GM12878 (cell line): ENCODE results near the gene PRLH. TPM values are rescaled to one million over a fixed set of nuclear protein-coding genes. Genes with fewer than 3 reads are reported as not detected.
A peak's percentile ranks its signal among the peaks of the same experiment; 100 is the strongest.

ENCODE experiments used
- ATAC-seq: fragments of 200-7000 bp; cut with Tn5 transposase; 3 replicates; pipeline ENCODE4 v1.9.1; 2020; ENCODE audit warnings: mild to moderate bottlenecking, moderate library complexity
- BruUV-seq: library from RNA; stranded (reverse); fragments of 400-500 nt; replicated peaks from 2 replicates; lab custom pipeline; 2021; lab: Mats Ljungman, UMichigan
- CTCF ChIA-PET: fragments of 300-600 bp; sonication (Branson Sonifier 250); formaldehyde crosslinking; extraction: SDS; loops from one replicate; lab custom pipeline; 2021; ENCODE audit warnings: inconsistent platforms; lab: Yijun Ruan, JAX
- POLR2A ChIA-PET: fragments of 350-600 bp; formaldehyde crosslinking; extraction: SDS; loops from one replicate; lab custom pipeline; 2021; ENCODE audit warnings: inconsistent platforms; lab: Charles Lee
- RAD21 ChIA-PET: fragments of 300-600 bp; sonication (Branson Sonifier 250); formaldehyde crosslinking; loops from one replicate; lab custom pipeline; 2023; ENCODE audit warnings: antibody characterized with exemption; ENCODE audit not compliant: unreplicated experiment; lab: Charles Lee
- SMC1A ChIA-PET: fragments of 300-600 bp; sonication (Branson Sonifier 250); formaldehyde crosslinking; loops from one replicate; lab custom pipeline; 2023; ENCODE audit not compliant: unreplicated experiment, uncharacterized antibody; lab: Charles Lee
- DNase-seq: peaks from one replicate; pipeline ENCODE4 v3.0.0-alpha.2; 2011; ENCODE audit warnings: low read depth, low spot score
- FAIRE-seq: peaks from 3 replicates; lab custom pipeline; 2011; peaks lifted over from hg19 to GRCh38; lab: Jason Lieb, UNC
- H2AFZ ChIP-seq: 2 replicates; pipeline ENCODE4 v1.6.0; 2011; ENCODE audit warnings: low read depth, low read length, control low read depth; ENCODE audit not compliant: control insufficient read depth
- H3K27ac ChIP-seq: 2 replicates; pipeline ENCODE4 v1.5.1; 2011; ENCODE audit warnings: control low read depth; ENCODE audit not compliant: control insufficient read depth, insufficient read depth
- H3K27me3 ChIP-seq, 2 experiments: replicated peaks in 1 of 2; 2 replicates each; pipeline versions ENCODE4 v1.6.0 to v1.6.1; 2011; ENCODE audit warnings: low read length in 1 of 2; ENCODE audit not compliant: control insufficient read depth in 2 of 2, insufficient read depth in 2 of 2
- H3K36me3 ChIP-seq, 2 experiments: 2 replicates each; pipeline ENCODE4 v1.5.1; 2011; ENCODE audit warnings: low read length in 1 of 2; ENCODE audit not compliant: control insufficient read depth in 2 of 2, insufficient read depth in 2 of 2
- H3K4me1 ChIP-seq: 2 replicates; pipeline ENCODE4 v1.6.1; 2011; ENCODE audit warnings: mild to moderate bottlenecking, low read length, moderate library complexity, mixed read lengths; ENCODE audit not compliant: control insufficient read depth, insufficient read depth
- H3K4me2 ChIP-seq: 2 replicates; pipeline ENCODE4 v1.6.0; 2011; ENCODE audit warnings: control low read depth; ENCODE audit not compliant: control insufficient read depth, insufficient read depth
- H3K4me3 ChIP-seq: fragments of 200-600 bp; sonication (generic); 2 replicates; pipeline ENCODE4 v1.5.1; 2016
- H3K79me2 ChIP-seq: 2 replicates; pipeline ENCODE4 v1.6.0; 2011; ENCODE audit warnings: low read length; ENCODE audit not compliant: control insufficient read depth, insufficient read depth
- H3K9ac ChIP-seq: 2 replicates; pipeline ENCODE4 v1.8.0; 2011; ENCODE audit warnings: low read length, control low read depth, mixed read lengths; ENCODE audit not compliant: control insufficient read depth, insufficient read depth
- H3K9me3 ChIP-seq: replicated peaks from 3 replicates; pipeline ENCODE4 v1.5.1; 2011; ENCODE audit warnings: mild to moderate bottlenecking, low read length; ENCODE audit not compliant: control insufficient read depth, insufficient read depth
- H4K20me1 ChIP-seq: 2 replicates; pipeline ENCODE4 v1.6.0; 2011; ENCODE audit not compliant: control insufficient read depth, insufficient read depth
- ASH2L ChIP-seq: fragments of 300-600, 200-600 bp; sonication (generic); IDR thresholded peaks from 2 replicates; pipeline ENCODE4 v1.6.1; 2017; ENCODE audit warnings: low read depth, mild to moderate bottlenecking, borderline replicate concordance
- CHD4 ChIP-seq: fragments of 200-600 bp; sonication (generic); IDR thresholded peaks from 2 replicates; pipeline ENCODE4 v1.6.1; 2016; ENCODE audit warnings: mild to moderate bottlenecking
- E4F1 ChIP-seq: fragments of 450-650 bp; IDR thresholded peaks from 2 replicates; pipeline ENCODE4 v1.6.1; 2018; ENCODE audit warnings: borderline replicate concordance, mild to moderate bottlenecking; ENCODE audit not compliant: partially characterized antibody
- ESRRA ChIP-seq: IDR thresholded peaks from 2 replicates; pipeline ENCODE4 v1.6.1; 2012; ENCODE audit warnings: mild to moderate bottlenecking, low read length, improper control_type of control experiment
- IKZF1 ChIP-seq: fragments of 450-650 bp; conservative IDR thresholded peaks from 2 replicates; pipeline ENCODE4 v1.6.1; 2017; ENCODE audit warnings: antibody characterized with exemption, mild to moderate bottlenecking
- MEF2B ChIP-seq: fragments of 450-650 bp; IDR thresholded peaks from 2 replicates; pipeline ENCODE4 v1.6.1; 2018; ENCODE audit warnings: mild to moderate bottlenecking, moderate library complexity; ENCODE audit not compliant: partially characterized antibody, poor library complexity, severe bottlenecking
- NFYB ChIP-seq: IDR thresholded peaks from 2 replicates; pipeline ENCODE4 v1.6.1; 2011; ENCODE audit warnings: low read depth, mild to moderate bottlenecking, low read length, improper control_type of control experiment, moderate library complexity; ENCODE audit not compliant: insufficient read depth
- NR2C1 ChIP-seq: fragments of 450-650 bp; IDR thresholded peaks from 2 replicates; pipeline ENCODE4 v1.6.1; 2017; ENCODE audit warnings: antibody characterized with exemption, mild to moderate bottlenecking, moderate library complexity
- NR2F1 ChIP-seq: fragments of 450-650 bp; conservative IDR thresholded peaks from 2 replicates; pipeline ENCODE4 v1.6.1; 2017; ENCODE audit warnings: mild to moderate bottlenecking
- SIN3A ChIP-seq: IDR thresholded peaks from 2 replicates; pipeline ENCODE4 v1.6.1; 2012; ENCODE audit warnings: low read depth, low read length, improper control_type of control experiment
- WGBS: methylation state at CpG from one replicate; pipeline ENCODE4 v1.1.6; 2016; ENCODE audit warnings: low lambda C conversion rate; ENCODE audit not compliant: insufficient replicate concordance, insufficient coverage; ENCODE audit errors: missing lambda C conversion rate; 5-methylcytosine and 5-hydroxymethylcytosine counted together
- in situ Hi-C: fragments of 300-500 bp; cut with MboI; formaldehyde crosslinking; loops from 9 replicates; pipeline ENCODE4 v1.14.3; 2018; ENCODE audit warnings: mixed read lengths
- intact Hi-C: fragments of 100-400 bp; cut with micrococcal nuclease; formaldehyde crosslinking; loops from one replicate; pipeline ENCODE4 v1.14.2; 2022; ENCODE audit not compliant: unreplicated experiment
- polyA plus RNA-seq, 11 experiments: library from polyadenylated mRNA; depleted of rRNA in 4 of 11; unstranded in 6 of 11; stranded (reverse) in 5 of 11; fragments of >200 nt; fragmentation: Nextera tagmentation in 4 of 11; fragmentation: Illumina TruSeq in 1 of 11; extraction: Ambion mirVana in 4 of 11; extraction: Trizol in 1 of 11; gene quantifications; 1 replicate in 1 of 11; 2 replicates in 10 of 11; pipeline versions ENCODE4 v1.2.1 to v1.2.3, GENCODE V29; 2011 to 2016; ENCODE audit warnings: inconsistent platforms in 2 of 11, missing spikeins in 2 of 11, low read depth in 1 of 11
- total RNA-seq, 4 experiments: library from RNA; depleted of rRNA in 3 of 4; stranded (reverse); fragments of >200 nt in 3 of 4; fragmentation: Illumina TruSeq in 1 of 4; extraction: Trizol in 1 of 4; gene quantifications; 2 replicates each; pipeline versions ENCODE4 v1.2.1 to v1.2.3, GENCODE V29; 2013 to 2021

The PRLH gene
- total and polyA plus RNA-seq, 10 of the 15 experiments (the other 5 are each of a cell fraction or from before 2014, with no cell fraction given): not detected

- TF ChIP-seq SIN3A: no peak
- no peak for TF ChIP-seq E4F1
- no peak for TF ChIP-seq ESRRA
- TF ChIP-seq, all 136 proteins: peak for 0
Observed at GRCh38 chr2:237540823-237541222, 25.6 kb upstream of the PRLH start (continued).

- POLR2A ChIA-PET: interaction anchor here (1.0 to 2.5 kb wide), 4 partner anchors 10 to 28 kb away, joined by 3 to 11 read pairs (median 4); no protein-coding TSS in a partner anchor
- no TSS peak for BruUV-seq
- peak; percentile 65 for ATAC-seq
- H3K27ac ChIP-seq: no peak overlapping the region
- SMC1A ChIA-PET: interaction anchor here (1.0 to 3.5 kb wide), 5 partner anchors 10 to 31 kb away, joined by 3 to 16 read pairs (median 9); no protein-coding TSS in a partner anchor
- H4K20me1 ChIP-seq: no peaks in the 10 kb centered on the region
- DNase-seq: no peak
- TF ChIP-seq ASH2L (no peak), MEF2B (peak; percentile 32), CHD4 (no peak), NR2C1 (peak; percentile 56), IKZF1 (no peak), NR2F1 (peak; percentile 73), NFYB (no peak)
- in situ Hi-C loops: no loop called here
- WGBS: 7% methylated on average over 3 of the region's 5 CpGs
- H3K36me3 ChIP-seq: no peaks in the 10 kb centered on the region
- CTCF ChIA-PET: interaction anchor here (0.8 to 2.8 kb wide), 7 partner anchors 10 to 132 kb away, joined by 3 to 18 read pairs (median 4); no protein-coding TSS in a partner anchor
- no peak overlapping the region for H3K9ac ChIP-seq
- peaks cover 6% of the 10 kb centered on the region; the same call in 1 of the 2 replicates for H3K4me1 ChIP-seq
- H3K27me3 ChIP-seq: peaks cover 0 to 3% of the 10 kb centered on the region in 2 experiments; a peak in 1 of 4 replicates
- RAD21 ChIA-PET: interaction anchor here (0.5 to 2.8 kb wide), 5 partner anchors 12 to 128 kb away, joined by 3 to 13 read pairs (median 3); no protein-coding TSS in a partner anchor
- H3K9me3 ChIP-seq: no peaks in the 10 kb centered on the region
- no peaks in the 10 kb centered on the region for H3K79me2 ChIP-seq
- intact Hi-C loops: no loop called here
- FAIRE-seq: no peak
- H3K4me2 ChIP-seq: no peak overlapping the region
- peak overlapping the region; percentile 16; the same call in 1 of the 2 replicates for H2AFZ ChIP-seq
- no peak overlapping the region for H3K4me3 ChIP-seq
Observed at GRCh38 chr2:237541243-237541642, 25.1 kb upstream of the PRLH start.
